Effector memory CD4-positive, alpha-beta T cell (primary cell): ENCODE results near the gene NPTX2.

Experiments
- DNase-seq, 3 donors: peaks; one replicate each; pipeline ENCODE4 v3.0.0-alpha.2; 2020
- H3K27ac ChIP-seq: 2 replicates; pipeline ENCODE4 v1.7.0; 2013; ENCODE audit warnings: mild to moderate bottlenecking, low read length, moderate library complexity; ENCODE audit not compliant: insufficient read depth, poor library complexity, severe bottlenecking
- H3K27me3 ChIP-seq: replicated peaks from 2 replicates; pipeline ENCODE4 v1.7.0; 2013; ENCODE audit warnings: mild to moderate bottlenecking, low read length; ENCODE audit not compliant: insufficient read depth, control insufficient read depth, poor library complexity, severe bottlenecking
- H3K36me3 ChIP-seq: 2 replicates; pipeline ENCODE4 v1.7.0; 2013; ENCODE audit warnings: mild to moderate bottlenecking, low read length, moderate library complexity; ENCODE audit not compliant: control insufficient read depth, insufficient read depth
- H3K4me1 ChIP-seq: 2 replicates; pipeline ENCODE4 v1.7.0; 2013; ENCODE audit warnings: low read length, mild to moderate bottlenecking; ENCODE audit not compliant: control insufficient read depth, insufficient read depth, poor library complexity, severe bottlenecking
- H3K4me3 ChIP-seq: 2 replicates; pipeline ENCODE4 v1.7.0; 2013; ENCODE audit warnings: low read length, low read depth, mild to moderate bottlenecking; ENCODE audit not compliant: insufficient read depth, poor library complexity, severe bottlenecking
- H3K9me3 ChIP-seq: 2 replicates; pipeline ENCODE4 v1.7.0; 2013; ENCODE audit warnings: mild to moderate bottlenecking, low read length, moderate library complexity; ENCODE audit not compliant: control insufficient read depth

Gene NPTX2

GRCh38 chr7:98591926-98592325 is 25.2 kb upstream of the NPTX2 start:
- Histone ChIP-seq H3K4me3 (no peak overlapping the region), H3K27ac (no peak overlapping the region), H3K9me3 (no peaks in the 10 kb centered on the region), H3K27me3 (no peaks in the 10 kb centered on the region), H3K4me1 (no peaks in the 10 kb centered on the region), H3K36me3 (no peaks in the 10 kb centered on the region)
- DNase-seq, result no peak

DNA sequence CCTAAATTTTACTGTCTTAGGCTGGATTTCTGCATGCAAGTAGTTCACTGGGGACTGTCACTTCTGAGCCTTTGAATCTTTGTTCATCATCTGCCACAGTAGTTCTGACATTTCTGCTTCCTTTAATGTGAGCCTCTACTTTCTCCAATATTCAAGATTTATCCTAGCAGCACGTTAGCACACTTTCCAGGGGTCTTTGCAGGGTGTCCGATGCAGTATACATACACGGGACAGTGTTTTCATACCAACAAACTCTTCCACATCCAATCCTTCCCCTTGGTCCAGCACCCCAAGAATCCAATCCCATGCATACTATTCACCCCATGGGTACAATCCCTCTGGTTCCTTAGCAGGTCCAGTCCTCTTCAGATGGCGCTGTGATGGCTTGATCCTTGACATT is 22.7 kb upstream of the NPTX2 start:
- DNase-seq, result no peak
- Histone ChIP-seq H3K4me1 (no peaks in the 10 kb centered on the region), H3K27me3 (no peaks in the 10 kb centered on the region)

DNA sequence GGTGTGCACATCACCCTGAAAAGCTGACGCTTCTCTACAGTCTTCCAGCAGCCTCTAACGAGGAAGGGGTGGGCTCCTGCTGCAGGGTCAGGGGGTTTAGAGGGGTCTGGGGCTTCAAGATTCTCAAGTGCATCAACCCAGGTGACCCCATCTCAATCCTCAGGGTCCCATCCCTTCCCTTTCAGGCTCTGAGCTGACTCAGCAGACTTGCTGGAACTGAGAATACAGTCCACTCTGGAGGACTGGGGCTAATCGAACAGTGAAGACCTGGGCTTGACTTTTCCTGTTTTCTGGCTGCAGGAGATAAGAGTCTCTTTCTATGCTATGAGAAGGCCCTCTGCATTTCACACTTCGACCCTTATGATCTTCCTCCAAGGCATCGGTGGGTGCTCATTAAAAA is 22.3 kb upstream of the NPTX2 start:
- no peak overlapping the region for H3K27ac ChIP-seq
- no peaks in the 10 kb centered on the region for H3K4me1 ChIP-seq
- no peaks in the 10 kb centered on the region for H3K9me3 ChIP-seq
- no peak for DNase-seq
- no peak overlapping the region for H3K4me3 ChIP-seq
- H3K27me3 ChIP-seq, result no peaks in the 10 kb centered on the region
- H3K36me3 ChIP-seq, result no peaks in the 10 kb centered on the region

More for the DNA sequence above, 22.7 kb upstream of the NPTX2 start:
- Histone ChIP-seq H3K36me3 (no peaks in the 10 kb centered on the region), H3K27ac (no peak overlapping the region), H3K9me3 (no peaks in the 10 kb centered on the region), H3K4me3 (no peak overlapping the region)

DNA sequence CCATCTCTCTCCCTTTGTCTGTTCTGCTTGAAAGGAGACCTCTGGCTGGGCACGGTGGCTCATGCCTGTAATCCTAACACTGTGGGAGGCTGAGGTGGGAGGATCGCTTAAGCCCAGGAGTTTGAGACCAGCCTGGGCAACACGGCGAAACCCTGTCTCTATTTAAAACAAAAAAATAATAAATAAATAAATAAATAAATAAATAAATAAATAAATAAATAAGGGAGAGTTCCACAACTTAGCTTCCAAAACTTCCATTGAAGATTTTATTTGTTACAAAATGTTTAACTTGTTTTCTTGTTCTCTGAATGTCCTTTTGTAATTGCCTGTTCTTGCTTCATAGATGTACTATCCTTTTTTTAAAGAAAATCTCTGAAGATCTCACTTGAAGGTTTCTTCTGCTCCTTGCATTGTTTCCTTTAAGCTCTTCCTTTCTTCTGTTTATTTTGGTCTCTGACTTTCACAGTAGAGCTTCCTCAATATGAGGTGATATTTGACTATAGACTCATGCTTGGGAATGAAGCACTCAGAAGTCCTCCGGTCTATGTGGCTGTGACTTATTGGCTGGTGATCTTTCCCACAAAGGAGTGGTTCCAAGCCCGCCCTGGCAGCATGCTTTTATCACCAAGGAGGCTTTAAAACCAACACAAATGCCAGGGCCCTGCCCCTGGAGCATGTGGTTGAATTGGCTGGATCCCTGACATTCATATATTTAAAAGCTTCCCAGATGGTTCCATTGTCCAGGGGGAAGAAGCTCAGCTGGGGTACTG is 18.1 kb upstream of the NPTX2 start:
- H3K27ac ChIP-seq, result no peak overlapping the region
- no peak for DNase-seq
- H3K4me1 ChIP-seq, result no peaks in the 10 kb centered on the region
- no peaks in the 10 kb centered on the region for H3K27me3 ChIP-seq
- no peaks in the 10 kb centered on the region for H3K36me3 ChIP-seq
- no peak overlapping the region for H3K4me3 ChIP-seq
- no peaks in the 10 kb centered on the region for H3K9me3 ChIP-seq

GRCh38 chr7:98599886-98600285 is 17.2 kb upstream of the NPTX2 start:
- Histone ChIP-seq H3K36me3 (no peaks in the 10 kb centered on the region), H3K4me1 (no peaks in the 10 kb centered on the region), H3K4me3 (no peak overlapping the region), H3K27me3 (no peaks in the 10 kb centered on the region), H3K9me3 (no peaks in the 10 kb centered on the region), H3K27ac (no peak overlapping the region)
- no peak for DNase-seq

DNA sequence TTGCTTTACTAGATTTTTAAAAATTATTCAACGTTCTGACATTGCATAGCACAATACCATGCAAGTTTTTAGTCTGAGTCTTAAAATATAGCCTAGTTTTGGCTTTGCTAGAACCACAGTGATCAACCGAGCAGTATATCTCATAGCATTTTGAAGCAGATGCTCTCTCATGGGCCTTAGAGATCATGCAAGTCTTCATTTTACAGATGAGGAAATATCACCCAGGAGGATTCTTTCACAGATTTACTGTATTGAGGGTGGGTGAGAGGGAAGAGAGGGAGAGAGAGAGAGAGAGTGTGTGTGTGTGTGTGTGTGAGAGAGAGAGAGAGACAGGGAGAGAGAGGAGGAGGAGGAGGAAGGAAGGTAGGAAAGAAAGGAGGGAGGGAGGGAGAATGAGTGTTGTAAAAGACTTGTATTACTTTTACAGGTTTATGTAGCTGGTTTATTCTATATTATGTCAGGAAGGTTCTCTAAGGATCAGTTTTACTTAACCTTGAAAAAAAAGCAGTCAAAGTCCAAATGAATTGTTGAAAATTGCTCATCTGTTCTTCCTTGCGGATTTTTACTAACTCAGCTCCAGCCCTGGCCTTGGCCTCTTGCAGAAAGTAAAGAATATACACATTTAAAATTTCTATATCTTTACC is 14.2 kb upstream of the NPTX2 start:
- Histone ChIP-seq H3K9me3 (no peaks in the 10 kb centered on the region), H3K36me3 (no peaks in the 10 kb centered on the region), H3K4me3 (no peak overlapping the region), H3K4me1 (no peaks in the 10 kb centered on the region), H3K27ac (no peak overlapping the region), H3K27me3 (no peaks in the 10 kb centered on the region)
- DNase-seq, result no peak

DNA sequence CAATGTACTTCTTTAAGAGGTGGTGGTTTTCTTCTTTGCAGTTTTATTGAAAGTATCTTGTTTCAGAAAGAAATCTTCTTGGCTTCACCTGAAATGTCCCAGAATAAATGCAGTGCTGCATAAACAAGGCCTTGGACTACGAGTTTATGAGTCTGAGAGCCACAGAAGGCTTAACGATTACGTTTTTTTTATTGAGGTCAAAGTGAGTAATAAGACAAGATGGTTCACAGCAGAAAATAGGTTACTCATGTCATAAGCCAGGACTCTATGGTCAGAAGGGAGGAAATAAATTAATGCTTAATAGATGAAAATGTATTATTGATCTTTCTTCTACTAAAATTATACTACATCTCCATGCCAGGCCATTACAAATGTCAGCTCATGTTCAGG is 13.7 kb upstream of the NPTX2 start:
- H3K9me3 ChIP-seq, result no peaks in the 10 kb centered on the region
- H3K36me3 ChIP-seq, result no peaks in the 10 kb centered on the region
- no peak for DNase-seq
- no peak overlapping the region for H3K4me3 ChIP-seq
- no peaks in the 10 kb centered on the region for H3K4me1 ChIP-seq
- H3K27ac ChIP-seq, result no peak overlapping the region
- no peaks in the 10 kb centered on the region for H3K27me3 ChIP-seq

DNA sequence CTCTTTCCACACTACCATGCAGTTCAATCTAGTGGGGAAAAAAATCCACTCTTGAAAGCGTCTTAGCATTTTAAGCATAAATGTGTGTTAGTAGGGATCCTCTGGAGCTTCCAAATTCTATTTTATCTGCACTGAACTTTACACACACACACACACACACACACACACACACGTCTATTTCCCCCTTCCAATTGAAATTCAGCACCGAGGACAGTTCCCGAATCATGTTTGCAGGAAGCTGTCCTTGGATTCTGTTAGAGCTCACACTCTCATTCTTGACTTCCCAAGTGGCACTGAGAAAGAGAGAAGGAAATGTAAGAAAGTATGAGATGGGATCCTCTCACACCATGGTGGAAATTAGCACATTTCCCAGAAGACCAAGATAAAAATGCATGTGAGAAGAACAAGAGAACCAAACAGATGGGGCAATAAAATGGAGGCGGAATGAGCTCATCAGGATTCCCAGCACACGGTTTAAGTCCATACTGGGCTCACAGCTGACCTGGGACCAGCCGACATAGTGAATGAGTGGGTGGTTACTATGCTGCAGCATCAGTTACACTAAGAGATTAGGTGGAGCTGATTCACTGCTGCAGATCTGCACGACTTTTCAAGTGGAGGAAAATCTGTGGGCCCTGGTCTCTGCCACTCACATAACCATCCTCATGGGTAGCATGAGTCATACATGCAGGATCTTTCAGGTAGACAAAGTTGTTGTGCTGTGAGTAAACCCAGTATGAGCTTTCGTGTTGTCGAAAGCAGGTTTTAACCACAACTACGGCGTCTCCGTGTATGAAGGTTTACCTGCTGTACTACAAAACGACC is 3.3 kb upstream of the NPTX2 start:
- H3K27me3 ChIP-seq, result no peaks in the 10 kb centered on the region
- H3K27ac ChIP-seq, result no peak overlapping the region
- no peak overlapping the region for H3K4me3 ChIP-seq
- DNase-seq, result no peak
- H3K36me3 ChIP-seq, result no peaks in the 10 kb centered on the region
- H3K4me1 ChIP-seq, result no peaks in the 10 kb centered on the region
- no peaks in the 10 kb centered on the region for H3K9me3 ChIP-seq

- no peaks in the 10 kb centered on the region for H3K36me3 ChIP-seq
- H3K4me3 ChIP-seq, result no peak overlapping the region
- no peak overlapping the region for H3K27ac ChIP-seq
- H3K4me1 ChIP-seq, result no peaks in the 10 kb centered on the region
- no peaks in the 10 kb centered on the region for H3K9me3 ChIP-seq
- no peaks in the 10 kb centered on the region for H3K27me3 ChIP-seq
- DNase-seq, result no peak
Measured at GRCh38 chr7:98616381-98617050, 569 bp upstream of the NPTX2 start.
